ENCODE results near the gene PSMD4. TPM values are rescaled to one million over a fixed set of nuclear protein-coding genes. Genes with fewer than 3 reads are reported as not detected.
"Not testable (repeated sequence)": the region's sequence is repeated elsewhere in the genome, so short reads cannot be mapped to it uniquely, and the experiment has no call there.

PSMD4 gene
- 303 TPM for total RNA-seq (2013)
- 100 to 1,000 TPM; 232 to 266 (median 252) TPM for polyA plus RNA-seq
- polyA minus RNA-seq, result 103 and 160 TPM in 2 replicates
- total RNA-seq, result 40.0 to 77.1 (median 59.2) reads per million in 11 experiments

DNA sequence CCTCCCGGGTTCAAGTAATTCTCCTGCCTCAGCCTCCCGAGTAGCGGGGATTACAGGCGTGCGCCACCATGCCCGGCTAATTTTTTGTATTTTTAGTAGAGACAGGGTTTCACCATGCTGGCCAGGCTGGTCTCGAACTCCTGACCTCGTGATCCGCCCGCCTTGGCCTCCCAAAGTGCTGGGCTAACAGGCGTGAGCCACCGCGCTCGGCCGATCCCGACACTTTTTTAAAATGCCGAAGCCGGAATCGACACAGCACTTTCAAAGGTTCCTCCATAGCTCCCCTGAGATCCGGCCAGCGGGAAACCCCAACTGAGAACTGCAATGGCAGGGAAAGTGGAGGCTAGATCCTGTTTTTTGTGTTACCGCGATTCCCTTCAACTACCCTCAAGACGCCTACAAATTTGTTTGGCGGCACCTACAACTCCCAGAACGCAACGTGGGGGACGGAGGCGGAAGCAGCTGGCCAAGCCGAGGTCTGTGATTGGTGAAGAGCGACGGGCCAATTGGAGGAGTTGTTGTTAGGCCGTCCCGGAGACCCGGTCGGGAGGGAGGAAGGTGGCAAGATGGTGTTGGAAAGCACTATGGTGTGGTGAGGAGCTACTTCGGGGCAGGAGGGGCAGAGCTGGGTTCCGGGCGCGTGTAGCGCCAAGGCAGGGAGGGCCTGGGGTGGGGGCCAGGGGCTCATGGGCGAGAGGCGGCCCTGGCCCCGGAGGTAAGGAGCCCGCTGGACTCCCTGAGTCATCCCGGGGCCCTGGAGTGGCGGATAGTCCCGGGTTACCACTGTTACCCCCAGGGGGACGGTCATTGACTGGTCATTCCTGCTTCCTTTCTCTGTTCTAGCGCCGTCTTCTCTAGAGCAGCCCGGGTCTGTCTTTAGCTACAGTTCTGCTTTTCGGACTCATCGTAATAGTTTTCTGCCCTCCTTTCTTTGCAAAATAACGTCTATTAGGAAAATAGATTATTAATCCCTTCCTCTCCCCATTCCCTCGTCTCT lies at the start of gene PSMD4:
Gene PSMD4, plus strand, starts transcription at position 518 of the 997 bp plus-strand sequence. Its CDS starts 49 bp downstream, at position 567.
- no peaks in the 10 kb centered on the region for H3K27me3 Mint-ChIP-seq (ENCODE audit: low read depth in 3 of 3)
- intact Hi-C loops (cut with micrococcal nuclease), result loop anchor here (1.0 to 5.0 kb wide), 3 partner anchors 23 to 57 kb away; partner anchors contain the start of gene PIP5K1A (in 2 of the 2)
- peak within 1 kb of the TSS; percentile 76 to 96 for H3K27ac ChIP-seq (ENCODE audit: low read depth in 1 of 2, low read length in 2 of 2)
- H3K9me3 Mint-ChIP-seq, result no peaks in the 10 kb centered on the region
- H3K4me2 ChIP-seq (replicated peaks; ENCODE audit: extremely low read depth, low read length, poor library complexity, severe bottlenecking), result peak within 1 kb of the TSS; percentile 77
- H3K36me3 ChIP-seq (replicated peaks in 1 of 2; ENCODE audit: control insufficient read depth in 1 of 2, insufficient read depth in 2 of 2, low read length in 2 of 2), result peaks cover 0 to 18% of the 10 kb centered on the region in 2 donors
- peak within 1 kb of the TSS; percentile 87 for H3K9ac ChIP-seq (ENCODE audit: insufficient read depth, low read length, poor library complexity, severe bottlenecking)
- H3K4me3 Mint-ChIP-seq, result peak within 1 kb of the TSS; percentile 87 to 97
- peak within 1 kb of the TSS; percentile 90 to 100 (median 99) for H3K27ac Mint-ChIP-seq
- TF ChIP-seq, protein P1, sequence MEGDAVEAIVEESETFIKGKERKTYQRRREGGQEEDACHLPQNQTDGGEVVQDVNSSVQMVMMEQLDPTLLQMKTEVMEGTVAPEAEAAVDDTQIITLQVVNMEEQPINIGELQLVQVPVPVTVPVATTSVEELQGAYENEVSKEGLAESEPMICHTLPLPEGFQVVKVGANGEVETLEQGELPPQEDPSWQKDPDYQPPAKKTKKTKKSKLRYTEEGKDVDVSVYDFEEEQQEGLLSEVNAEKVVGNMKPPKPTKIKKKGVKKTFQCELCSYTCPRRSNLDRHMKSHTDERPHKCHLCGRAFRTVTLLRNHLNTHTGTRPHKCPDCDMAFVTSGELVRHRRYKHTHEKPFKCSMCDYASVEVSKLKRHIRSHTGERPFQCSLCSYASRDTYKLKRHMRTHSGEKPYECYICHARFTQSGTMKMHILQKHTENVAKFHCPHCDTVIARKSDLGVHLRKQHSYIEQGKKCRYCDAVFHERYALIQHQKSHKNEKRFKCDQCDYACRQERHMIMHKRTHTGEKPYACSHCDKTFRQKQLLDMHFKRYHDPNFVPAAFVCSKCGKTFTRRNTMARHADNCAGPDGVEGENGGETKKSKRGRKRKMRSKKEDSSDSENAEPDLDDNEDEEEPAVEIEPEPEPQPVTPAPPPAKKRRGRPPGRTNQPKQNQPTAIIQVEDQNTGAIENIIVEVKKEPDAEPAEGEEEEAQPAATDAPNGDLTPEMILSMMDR (IDR thresholded peaks at IDR 0.05), result no peak
- 5% methylated on average over 39 of the region's 56 CpGs for whole genome bisulfite sequencing (ENCODE audit: insufficient coverage)
- H3K27me3 ChIP-seq (ENCODE audit: control insufficient read depth in 2 of 2, insufficient read depth in 2 of 2, low read length in 2 of 2), result no peaks in the 10 kb centered on the region
- peak within 1 kb of the TSS; percentile 54 to 93 (median 72) for H3K4me3 ChIP-seq (replicated peaks in 1 of 3; ENCODE audit: low read depth in 2 of 3, low read length in 3 of 3)
- peaks cover 26% of the 10 kb centered on the region for H3K4me1 Mint-ChIP-seq
- DNase-seq, result peak; percentile 96 to 98 (median 96)
- peaks cover 3 to 17% of the 10 kb centered on the region in 2 donors for H3K36me3 Mint-ChIP-seq
- peak within 1 kb of the TSS; percentile 81 for H2AFZ ChIP-seq (ENCODE audit: insufficient read depth, low read depth, low read length, poor library complexity, severe bottlenecking)
- no peaks in the 10 kb centered on the region for H3K9me3 ChIP-seq (replicated peaks in 1 of 2; ENCODE audit: control insufficient read depth in 1 of 2, insufficient read depth in 1 of 2, low read length in 2 of 2)
- H3K79me2 ChIP-seq (ENCODE audit: insufficient read depth, low read length), result peaks cover 50% of the 10 kb centered on the region
- peaks cover 18% of the 10 kb centered on the region for H4K20me1 ChIP-seq (ENCODE audit: insufficient read depth, low read length)
- peaks cover 9 to 10% of the 10 kb centered on the region in 2 donors for H3K4me1 ChIP-seq (ENCODE audit: control insufficient read depth in 1 of 2, insufficient read depth in 2 of 2, low read length in 2 of 2)

DNA sequence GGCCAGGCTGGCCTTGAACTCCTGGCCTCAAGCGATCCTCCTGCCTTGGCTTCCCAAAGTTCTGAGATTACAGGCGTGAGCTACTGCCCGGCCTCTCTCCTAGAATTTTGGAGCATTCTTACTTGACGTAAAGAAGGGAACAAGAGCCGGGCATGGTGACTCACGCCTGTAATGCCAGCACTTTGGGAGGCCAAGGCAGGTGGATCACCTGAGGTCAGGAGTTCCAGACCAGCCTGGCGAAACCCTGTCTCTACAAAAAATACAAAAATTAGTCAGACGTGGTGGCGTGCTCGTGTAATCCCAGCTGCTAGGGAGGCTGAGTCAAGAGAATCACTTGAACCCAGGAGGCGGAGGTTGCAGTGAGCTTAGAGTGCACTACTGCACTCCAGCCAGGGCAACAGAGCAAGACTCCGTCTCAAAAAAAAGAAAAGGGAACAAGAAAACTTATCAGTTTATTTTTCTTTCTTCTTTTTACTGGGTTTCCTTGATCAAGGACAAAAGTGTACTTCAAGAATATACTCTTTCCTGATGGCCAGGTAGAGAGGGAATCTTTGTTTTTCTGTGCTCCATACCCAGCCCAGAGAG lies 49.1 kb upstream of the PSMD4 start:
- Mint-ChIP-seq H3K27ac (peak overlapping the region in 3 of 7 donors; percentile 13 to 46 (median 21)), H3K4me1 (peaks cover 19% of the 10 kb centered on the region), H3K36me3 (peaks cover 36 to 60% of the 10 kb centered on the region in 2 donors)
- intact Hi-C loops (cut with micrococcal nuclease); H3K27me3 Mint-ChIP-seq (ENCODE audit: low read depth in 3 of 3); H3K4me2 ChIP-seq (replicated peaks; ENCODE audit: extremely low read depth, low read length, poor library complexity, severe bottlenecking); DNase-seq; H3K9me3 ChIP-seq (replicated peaks in 1 of 2; ENCODE audit: control insufficient read depth in 1 of 2, insufficient read depth in 1 of 2, low read length in 2 of 2); H3K27me3 ChIP-seq (ENCODE audit: control insufficient read depth in 2 of 2, insufficient read depth in 2 of 2, low read length in 2 of 2); H3K9ac ChIP-seq (ENCODE audit: insufficient read depth, low read length, poor library complexity, severe bottlenecking); H3K4me3 ChIP-seq (replicated peaks in 1 of 3; ENCODE audit: low read depth in 2 of 3, low read length in 3 of 3); H3K9me3 Mint-ChIP-seq; H2AFZ ChIP-seq (ENCODE audit: insufficient read depth, low read depth, low read length, poor library complexity, severe bottlenecking); H3K4me3 Mint-ChIP-seq: not testable (repeated sequence)
- Histone ChIP-seq H3K4me1 (ENCODE audit: control insufficient read depth in 1 of 2, insufficient read depth in 2 of 2, low read length in 2 of 2) (peaks cover 9 to 13% of the 10 kb centered on the region in 2 donors), H3K27ac (ENCODE audit: low read depth in 1 of 2, low read length in 2 of 2) (peak overlapping the region in 1 of 2 donors; percentile 7), H3K79me2 (ENCODE audit: insufficient read depth, low read length) (peaks cover 97% of the 10 kb centered on the region), H3K36me3 (replicated peaks in 1 of 2; ENCODE audit: control insufficient read depth in 1 of 2, insufficient read depth in 2 of 2, low read length in 2 of 2) (peaks cover 30 to 76% of the 10 kb centered on the region in 2 donors), H4K20me1 (ENCODE audit: insufficient read depth, low read length) (peaks cover 56% of the 10 kb centered on the region)
- WGBS (ENCODE audit: insufficient coverage), result 93% methylated on average over 10 of the region's 12 CpGs
